Neural cell (in vitro differentiated cells): ENCODE results near the gene ACTR6. TPM values are rescaled to one million over a fixed set of nuclear protein-coding genes. Genes with fewer than 3 reads are reported as not detected.

Experiments
- H2AFZ ChIP-seq: fragments of 200-600, 300-800 bp; sonication (generic), shearing (Covaris generic); 2 replicates; pipeline ENCODE4 v1.6.0; 2014; ENCODE audit warnings: low read depth, mild to moderate bottlenecking, antibody characterized with exemption, low read length, moderate library complexity
- H3F3A ChIP-seq: fragments of 200-600 bp; shearing (Covaris generic); 2 replicates; pipeline ENCODE4 v1.6.1; 2016; ENCODE audit warnings: mild to moderate bottlenecking, moderate library complexity, mixed read lengths, antibody characterized with exemption, low read length; ENCODE audit not compliant: insufficient read depth, poor library complexity, severe bottlenecking
- H3K27ac ChIP-seq: fragments of 200-600, 300-800 bp; sonication (generic), shearing (Covaris generic); 2 replicates; pipeline ENCODE4 v1.5.1; 2014; ENCODE audit warnings: mild to moderate bottlenecking, low read length, moderate library complexity
- H3K27me3 ChIP-seq: fragments of 300-800, 200-600 bp; sonication (generic), shearing (Covaris generic); 2 replicates; pipeline ENCODE4 v1.6.0; 2014; ENCODE audit warnings: mild to moderate bottlenecking, low read depth, low read length, moderate library complexity; ENCODE audit not compliant: insufficient read depth
- H3K36me3 ChIP-seq: fragments of 300-800, 200-600 bp; sonication (generic), shearing (Covaris generic); 2 replicates; pipeline ENCODE4 v1.5.1; 2014; ENCODE audit warnings: mild to moderate bottlenecking, antibody characterized with exemption, low read length, moderate library complexity; ENCODE audit not compliant: insufficient read depth
- H3K4me2 ChIP-seq: fragments of 300-800, 200-600 bp; sonication (generic), shearing (Covaris generic); 2 replicates; pipeline ENCODE4 v1.6.0; 2014; ENCODE audit warnings: mild to moderate bottlenecking, low read length
- H3K4me3 ChIP-seq: fragments of 300-800, 200-600 bp; sonication (generic), shearing (Covaris generic); 2 replicates; pipeline ENCODE4 v1.5.1; 2014; ENCODE audit warnings: mild to moderate bottlenecking, low read length, moderate library complexity
- H3K79me2 ChIP-seq: fragments of 200-600 bp; shearing (Covaris generic); replicated peaks from 2 replicates; pipeline ENCODE4 v1.6.0; 2014; ENCODE audit warnings: mild to moderate bottlenecking, low read length, moderate library complexity; ENCODE audit not compliant: insufficient read depth
- H3K9ac ChIP-seq: fragments of 300-800, 200-600 bp; sonication (generic), shearing (Covaris generic); 2 replicates; pipeline ENCODE4 v1.6.1; 2016; ENCODE audit warnings: mild to moderate bottlenecking, low read length, mixed read lengths
- H3K9me2 ChIP-seq: fragments of 200-600 bp; shearing (Covaris generic); 2 replicates; pipeline ENCODE4 v1.6.1; 2016; ENCODE audit warnings: mild to moderate bottlenecking, low read length, mixed read lengths; ENCODE audit not compliant: insufficient read depth
- H3K9me3 ChIP-seq: fragments of 200-600, 300-800 bp; sonication (generic), shearing (Covaris generic); 2 replicates; pipeline ENCODE4 v1.6.1; 2016; ENCODE audit warnings: mild to moderate bottlenecking, mixed run types, low read length, moderate library complexity, mixed read lengths
- H4K20me1 ChIP-seq: fragments of 200-600 bp; shearing (Covaris generic); 2 replicates; pipeline ENCODE4 v1.6.1; 2016; ENCODE audit warnings: mild to moderate bottlenecking, mixed run types; ENCODE audit not compliant: insufficient read depth
- CTCF ChIP-seq: fragments of 450-650 bp; IDR thresholded peaks from 2 replicates; pipeline ENCODE4 v1.5.1; 2014; ENCODE audit warnings: antibody characterized with exemption, mild to moderate bottlenecking, moderate library complexity; ENCODE audit not compliant: poor library complexity, severe bottlenecking
- EP300 ChIP-seq: fragments of 450-650 bp; conservative IDR thresholded peaks from 2 replicates; pipeline ENCODE4 v1.6.1; 2014; ENCODE audit warnings: antibody characterized with exemption, mild to moderate bottlenecking, moderate library complexity; ENCODE audit not compliant: poor library complexity, severe bottlenecking
- EZH2 ChIP-seq: fragments of 200-600, 300-800 bp; shearing (Covaris generic), sonication (generic); IDR thresholded peaks from 2 replicates; pipeline ENCODE4 v1.6.1; 2014; ENCODE audit warnings: antibody characterized with exemption, low read length, borderline replicate concordance, mild to moderate bottlenecking; ENCODE audit not compliant: insufficient read depth, poor library complexity, severe bottlenecking
- MXI1 ChIP-seq: fragments of 450-650 bp; conservative IDR thresholded peaks from 2 replicates; pipeline ENCODE4 v1.6.1; 2014; ENCODE audit warnings: antibody characterized with exemption, mild to moderate bottlenecking; ENCODE audit not compliant: poor library complexity, severe bottlenecking
- POLR2AphosphoS5 ChIP-seq: IDR thresholded peaks from 2 replicates; pipeline ENCODE4 v1.6.1; 2012
- RAD21 ChIP-seq: fragments of 450-650 bp; conservative IDR thresholded peaks from 2 replicates; pipeline ENCODE4 v1.6.1; 2014; ENCODE audit warnings: antibody characterized with exemption, mild to moderate bottlenecking, moderate library complexity
- REST ChIP-seq: IDR thresholded peaks from 2 replicates; pipeline ENCODE4 v1.6.1; 2012; ENCODE audit warnings: borderline replicate concordance
- SMC3 ChIP-seq: fragments of 450-650 bp; conservative IDR thresholded peaks from 2 replicates; pipeline ENCODE4 v1.6.1; 2014; ENCODE audit warnings: antibody characterized with exemption, mild to moderate bottlenecking, moderate library complexity; ENCODE audit not compliant: poor library complexity
- TAF1 ChIP-seq: IDR thresholded peaks from 2 replicates; pipeline ENCODE4 v1.6.1; 2012; ENCODE audit warnings: low read depth
- polyA plus RNA-seq: library from polyadenylated mRNA; depleted of rRNA; stranded (reverse); fragments of >200 nt; gene quantifications from 2 replicates; pipeline ENCODE4 v1.2.3, GENCODE V29; 2014

ACTR6 gene
- polyA plus RNA-seq, 1 donor from 2014 or later, result 128 TPM

- Histone ChIP-seq H3K4me2 (no peak overlapping the region), H2AFZ (no peak overlapping the region), H3K4me3 (no peak overlapping the region), H3K79me2 (no peaks in the 10 kb centered on the region), H3K9me2 (no peaks in the 10 kb centered on the region), H3F3A (no peaks in the 10 kb centered on the region), H3K27me3 (no peaks in the 10 kb centered on the region), H3K9ac (no peak overlapping the region), H3K9me3 (no peaks in the 10 kb centered on the region), H4K20me1 (no peaks in the 10 kb centered on the region), H3K36me3 (peaks cover 11% of the 10 kb centered on the region), H3K27ac (no peak overlapping the region)
- TF ChIP-seq SMC3, result no peak
- no peak for TF ChIP-seq CTCF
- no peak for TF ChIP-seq EP300
- TF ChIP-seq RAD21, result no peak
- no peak for TF ChIP-seq TAF1
- TF ChIP-seq POLR2AphosphoS5, result no peak
- no peak for TF ChIP-seq REST
- no peak for TF ChIP-seq MXI1
- TF ChIP-seq EZH2, result no peak
Measured at GRCh38 chr12:100213016-100213891, 12.6 kb downstream of the ACTR6 start.

- Histone ChIP-seq H3F3A (no peaks in the 10 kb centered on the region), H3K9me3 (no peaks in the 10 kb centered on the region), H3K4me3 (no peak overlapping the region), H3K79me2 (no peaks in the 10 kb centered on the region), H4K20me1 (no peaks in the 10 kb centered on the region), H3K4me2 (no peak overlapping the region), H3K27me3 (no peaks in the 10 kb centered on the region), H2AFZ (no peak overlapping the region), H3K9me2 (no peaks in the 10 kb centered on the region), H3K9ac (no peak overlapping the region), H3K36me3 (peaks cover 11% of the 10 kb centered on the region), H3K27ac (no peak overlapping the region)
- TF ChIP-seq TAF1, result no peak
- no peak for TF ChIP-seq MXI1
- TF ChIP-seq EZH2, result no peak
- no peak for TF ChIP-seq POLR2AphosphoS5
- TF ChIP-seq RAD21, result no peak
- TF ChIP-seq CTCF, result no peak
- no peak for TF ChIP-seq SMC3
- TF ChIP-seq EP300, result no peak
- TF ChIP-seq REST, result no peak
Measured at GRCh38 chr12:100214518-100214917, 13.9 kb downstream of the ACTR6 start.
